GM19240 (cell line): ENCODE data around the gene TGM1.
A peak's percentile ranks its signal among the peaks of the same experiment; 100 is the strongest.
"Not testable (repeated sequence)": the region's sequence is repeated elsewhere in the genome, so short reads cannot be mapped to it uniquely, and the experiment has no call there.

ENCODE experiments used
- DNase-seq: peaks from one replicate; pipeline ENCODE4 v3.0.0; 2011; ENCODE audit warnings: low spot score; ENCODE audit not compliant: insufficient read length

TGM1 gene

GRCh38 chr14:24234095-24235005 lies 28.6 kb downstream of the TGM1 start:
- no peak for DNase-seq

GRCh38 chr14:24233538-24233866 lies 29.5 kb downstream of the TGM1 start:
- no peak for DNase-seq

- DNase-seq: no peak
These were observed 30.1 kb downstream of the TGM1 start, which contains the start of gene GMPR2 for GRCh38 chr14:24232645-24233537. Gene GMPR2 (plus strand): TSS chr14:24232929. CDS start chr14:24233254, 325 bp downstream.

GRCh38 chr14:24232121-24232644 lies 30.8 kb downstream of the TGM1 start, which contains the start of gene NEDD8:
Gene NEDD8 (minus strand): TSS chr14:24232367. CDS start chr14:24232267, 100 bp downstream.
- DNase-seq: peak; percentile 58

- no peak for DNase-seq
These were observed 31.5 kb downstream of the TGM1 start for GRCh38 chr14:24231263-24232120.

GRCh38 chr14:24228902-24229301 lies 34.1 kb downstream of the TGM1 start:
- DNase-seq: no peak

GRCh38 chr14:24226473-24226872 lies 36.5 kb downstream of the TGM1 start:
- DNase-seq: no peak

- DNase-seq: no peak
These were observed 38.3 kb downstream of the TGM1 start for GRCh38 chr14:24224618-24225071.

- not testable (repeated sequence) for DNase-seq
These were observed 40.0 kb downstream of the TGM1 start for GRCh38 chr14:24222987-24223386.

- no peak for DNase-seq
These were observed 43.5 kb downstream of the TGM1 start for GRCh38 chr14:24219521-24219920.

GRCh38 chr14:24219080-24219479 lies 43.9 kb downstream of the TGM1 start:
- DNase-seq: no peak

GRCh38 chr14:24216876-24217275 lies 46.1 kb downstream of the TGM1 start:
- not testable (repeated sequence) for DNase-seq

GRCh38 chr14:24216345-24216699 lies 46.7 kb downstream of the TGM1 start:
- no peak for DNase-seq

- peak; percentile 84 for DNase-seq
These were observed 47.3 kb downstream of the TGM1 start, which contains the start of gene MDP1 for GRCh38 chr14:24215495-24216344. Gene MDP1 (minus strand): TSS chr14:24216066. CDS start chr14:24215955, 111 bp downstream.

GRCh38 chr14:24213866-24214662 lies 48.9 kb downstream of the TGM1 start:
- DNase-seq: no peak

GRCh38 chr14:24212924-24213865 lies 49.8 kb downstream of the TGM1 start, which contains the start of gene CHMP4A:
Gene CHMP4A (minus strand): TSS chr14:24213488. CDS start chr14:24213439, 49 bp downstream.
- DNase-seq: peak; percentile 90

GRCh38 chr14:24211311-24211710 lies 51.7 kb downstream of the TGM1 start:
- no peak for DNase-seq

- DNase-seq: no peak
These were observed 55.4 kb downstream of the TGM1 start for GRCh38 chr14:24207625-24208024.
